Measurements from ENCODE around the gene MTCL1. TPM values are rescaled to one million over a fixed set of nuclear protein-coding genes. Genes with fewer than 3 reads are reported as not detected.

MTCL1 gene
- total and polyA plus RNA-seq, 9 donors: 2.2 to 9.6 (median 6.5) TPM

DNA sequence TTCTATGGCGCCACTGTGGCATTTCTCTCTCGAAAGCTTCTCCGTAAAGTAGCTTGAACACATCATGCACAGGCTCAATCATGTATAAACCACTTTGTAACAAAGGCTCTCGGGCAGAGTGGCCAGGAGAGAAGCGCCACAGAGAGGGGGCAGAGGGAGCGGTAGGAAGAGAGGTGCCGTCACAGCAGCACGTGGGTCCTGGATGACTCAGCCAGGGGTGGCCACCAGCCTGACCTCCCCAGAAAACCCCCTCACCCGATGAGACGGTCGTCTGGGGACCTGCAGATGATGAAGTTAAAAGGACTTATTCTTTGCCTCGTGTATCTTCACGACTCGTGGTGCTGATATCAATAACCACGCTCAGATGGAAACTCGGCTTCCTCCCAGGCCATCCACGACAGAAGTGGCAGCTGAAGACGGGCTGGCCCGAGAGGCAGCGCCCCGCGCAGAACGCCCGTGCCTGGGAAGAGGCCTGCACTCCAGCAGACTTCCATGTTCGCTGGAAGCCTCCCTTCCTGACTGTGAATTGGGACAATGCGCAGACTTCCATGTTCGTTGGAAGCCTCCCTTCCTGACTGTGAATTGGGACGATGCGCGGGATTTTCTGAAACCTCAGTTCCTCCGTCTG, 46.4 kb upstream of the MTCL1 start:
- no peak for DNase-seq
- H3K4me3 ChIP-seq: no peak overlapping the region
- peaks cover 2% of the 10 kb centered on the region for H3K4me1 ChIP-seq (ENCODE audit: insufficient read depth)
- H3K27ac ChIP-seq: no peak overlapping the region
- intact Hi-C loops (cut with DNase I): loop anchor here in 2 of 4 donors (5.0 to 10.0 kb wide), 2 partner anchors 326 to 328 kb away; no protein-coding TSS in a partner anchor
- no peaks in the 10 kb centered on the region for H3K9me3 ChIP-seq
- 94 to 96% (median 94%) methylated on average over 26 to 31 of the region's 31 CpGs for WGBS, 3 donors
- no peaks in the 10 kb centered on the region for H3K27me3 ChIP-seq
- no peaks in the 10 kb centered on the region for H3K36me3 ChIP-seq
- TF ChIP-seq POLR2A (IDR thresholded peaks at IDR 0.05): no peak
- TF ChIP-seq, protein P1, sequence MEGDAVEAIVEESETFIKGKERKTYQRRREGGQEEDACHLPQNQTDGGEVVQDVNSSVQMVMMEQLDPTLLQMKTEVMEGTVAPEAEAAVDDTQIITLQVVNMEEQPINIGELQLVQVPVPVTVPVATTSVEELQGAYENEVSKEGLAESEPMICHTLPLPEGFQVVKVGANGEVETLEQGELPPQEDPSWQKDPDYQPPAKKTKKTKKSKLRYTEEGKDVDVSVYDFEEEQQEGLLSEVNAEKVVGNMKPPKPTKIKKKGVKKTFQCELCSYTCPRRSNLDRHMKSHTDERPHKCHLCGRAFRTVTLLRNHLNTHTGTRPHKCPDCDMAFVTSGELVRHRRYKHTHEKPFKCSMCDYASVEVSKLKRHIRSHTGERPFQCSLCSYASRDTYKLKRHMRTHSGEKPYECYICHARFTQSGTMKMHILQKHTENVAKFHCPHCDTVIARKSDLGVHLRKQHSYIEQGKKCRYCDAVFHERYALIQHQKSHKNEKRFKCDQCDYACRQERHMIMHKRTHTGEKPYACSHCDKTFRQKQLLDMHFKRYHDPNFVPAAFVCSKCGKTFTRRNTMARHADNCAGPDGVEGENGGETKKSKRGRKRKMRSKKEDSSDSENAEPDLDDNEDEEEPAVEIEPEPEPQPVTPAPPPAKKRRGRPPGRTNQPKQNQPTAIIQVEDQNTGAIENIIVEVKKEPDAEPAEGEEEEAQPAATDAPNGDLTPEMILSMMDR (IDR thresholded peaks at IDR 0.05): no peak
- TF ChIP-seq EP300 (IDR thresholded peaks at IDR 0.05): no peak

DNA sequence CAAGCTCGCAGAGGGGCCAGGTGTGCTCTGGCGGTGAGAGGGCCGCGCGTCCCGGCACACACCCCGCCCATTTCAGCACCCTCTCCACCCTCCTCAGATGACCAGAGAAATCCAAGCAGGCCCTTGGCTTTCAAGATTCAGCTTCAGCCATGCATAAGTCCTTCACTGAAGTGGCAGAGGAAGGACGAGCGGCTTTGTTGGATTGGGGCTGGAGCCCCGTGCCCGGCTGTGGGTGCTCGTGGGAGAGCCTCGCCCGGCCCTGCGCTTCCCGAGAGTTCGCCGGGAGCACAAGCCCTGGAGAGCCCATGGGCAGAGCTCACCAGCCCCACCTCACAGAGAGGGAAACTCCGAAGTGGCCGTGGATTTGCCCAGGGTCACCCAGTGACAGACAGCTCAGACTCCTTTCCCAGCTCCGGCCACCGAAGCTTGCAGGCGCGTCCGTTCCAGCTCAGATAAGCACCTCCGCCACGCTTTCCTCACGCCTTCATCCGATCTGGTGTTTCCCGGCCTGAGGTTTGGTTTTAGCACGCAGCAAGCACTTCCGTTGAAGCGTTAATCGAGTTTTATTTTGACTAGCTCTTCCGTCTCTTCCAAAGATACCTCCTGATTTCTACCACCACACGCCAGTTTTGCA, 45.6 kb upstream of the MTCL1 start:
- H3K27ac ChIP-seq: no peak overlapping the region
- WGBS, 3 donors: 88 to 93% (median 91%) methylated on average over 36 of the region's 36 CpGs
- intact Hi-C loops (cut with DNase I): loop anchor here in 2 of 4 donors (5.0 to 10.0 kb wide), 2 partner anchors 325 to 328 kb away; no protein-coding TSS in a partner anchor

DNA sequence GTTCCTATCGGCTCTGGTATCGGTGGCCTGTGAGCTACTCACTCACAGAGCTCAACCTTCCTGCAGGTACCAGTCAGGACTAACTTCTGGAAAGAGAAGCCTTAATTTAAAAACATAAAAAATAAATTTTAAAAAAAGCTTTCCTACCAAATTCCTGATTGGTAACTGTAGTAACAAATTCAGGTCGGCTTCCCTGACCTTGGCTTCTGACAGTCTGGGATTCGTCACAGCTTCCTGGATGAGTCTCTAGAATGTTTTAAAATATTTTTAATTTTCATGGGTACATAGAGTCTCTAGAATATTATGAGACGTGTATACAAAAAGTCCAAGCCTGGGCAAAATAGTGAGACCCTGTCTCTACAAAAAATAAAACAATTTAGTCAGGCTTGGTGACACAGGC, 45.0 kb upstream of the MTCL1 start:
- WGBS, 3 donors: 47 to 62% (median 52%) methylated on average over 5 of the region's 5 CpGs
- TF ChIP-seq, protein P1 (IDR thresholded peaks at IDR 0.05): no peak
- Histone ChIP-seq H3K27ac (no peak overlapping the region), H3K4me1 (ENCODE audit: insufficient read depth) (peaks cover 2% of the 10 kb centered on the region), H3K27me3 (no peaks in the 10 kb centered on the region), H3K4me3 (no peak overlapping the region), H3K9me3 (no peaks in the 10 kb centered on the region), H3K36me3 (no peaks in the 10 kb centered on the region)
- intact Hi-C loops (cut with DNase I): no loop called here
- DNase-seq: no peak

More for the DNA sequence above, 45.6 kb upstream of the MTCL1 start:
- Histone ChIP-seq H3K4me3 (no peak overlapping the region), H3K27me3 (no peaks in the 10 kb centered on the region), H3K4me1 (ENCODE audit: insufficient read depth) (peaks cover 2% of the 10 kb centered on the region), H3K9me3 (no peaks in the 10 kb centered on the region), H3K36me3 (no peaks in the 10 kb centered on the region)
- TF ChIP-seq, protein P1 (IDR thresholded peaks at IDR 0.05): no peak
- no peak for TF ChIP-seq EP300 (IDR thresholded peaks at IDR 0.05)
- TF ChIP-seq POLR2A (IDR thresholded peaks at IDR 0.05): no peak
- no peak for DNase-seq

DNA sequence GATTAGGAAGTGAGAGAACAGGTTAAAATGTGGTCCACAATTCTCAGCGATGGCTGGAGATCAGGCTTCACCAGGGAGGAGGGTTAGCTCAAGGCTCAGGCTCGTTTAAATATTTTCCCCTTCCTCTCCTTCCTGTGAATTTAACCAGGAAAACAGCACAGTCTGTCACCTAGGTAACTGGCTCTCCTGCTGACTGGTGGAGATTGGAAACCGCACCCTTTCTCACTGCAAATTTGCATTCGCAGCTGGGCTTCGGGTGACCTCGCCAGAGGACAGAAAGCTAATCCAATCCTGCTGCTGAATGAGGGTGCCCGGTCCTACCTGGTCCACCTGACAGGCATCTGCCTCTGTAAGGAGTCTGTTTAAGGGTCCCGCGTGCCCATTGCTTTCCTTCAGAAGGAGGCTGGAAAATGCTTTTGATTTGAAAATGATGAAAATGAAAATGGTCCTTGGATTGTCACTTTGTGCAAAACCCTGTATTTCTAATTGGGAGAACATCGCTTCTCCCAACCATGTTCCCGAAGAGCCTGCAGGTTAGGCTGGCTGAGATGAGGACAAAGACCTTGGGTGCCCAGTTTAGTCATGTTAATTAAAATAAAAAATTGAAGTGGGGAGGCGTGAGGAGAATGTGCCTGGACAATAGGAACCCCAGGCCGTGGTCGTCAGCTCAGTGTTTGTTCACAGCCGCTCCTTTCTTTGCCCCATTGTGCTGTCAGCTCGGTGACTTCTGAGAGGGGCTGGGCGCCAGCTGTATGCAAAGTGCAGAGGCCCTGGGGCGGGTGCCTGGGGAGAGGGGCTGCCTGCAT, 43.4 kb upstream of the MTCL1 start:
- H3K27ac ChIP-seq: no peak overlapping the region
- no peaks in the 10 kb centered on the region for H3K36me3 ChIP-seq
- H3K9me3 ChIP-seq: no peaks in the 10 kb centered on the region
- TF ChIP-seq POLR2A (IDR thresholded peaks at IDR 0.05) (no peak), EP300 (IDR thresholded peaks at IDR 0.05) (no peak)
- TF ChIP-seq, protein P1 (IDR thresholded peaks at IDR 0.05): no peak
- no peak overlapping the region for H3K4me3 ChIP-seq
- 51 to 53% (median 51%) methylated on average over 18 of the region's 18 CpGs for WGBS, 3 donors
- intact Hi-C loops (cut with DNase I): no loop called here
- DNase-seq: no peak
- H3K27me3 ChIP-seq: no peaks in the 10 kb centered on the region
- H3K4me1 ChIP-seq (ENCODE audit: insufficient read depth): peaks cover 2% of the 10 kb centered on the region

All from ovary (tissue), 9 donors.